GM12891 (cell line): Measurements from ENCODE around the gene VCL.
"Not testable (repeated sequence)": the region's sequence is repeated elsewhere in the genome, so short reads cannot be mapped to it uniquely, and the experiment has no call there.

Experiments used
- DNase-seq: peaks from one replicate; pipeline ENCODE4 v3.0.0; 2011; ENCODE audit warnings: low spot score; ENCODE audit not compliant: insufficient read length
- FAIRE-seq: peaks from 2 replicates; lab custom pipeline; 2011; peaks lifted over from hg19 to GRCh38; lab: Jason Lieb, UNC
- PAX5 ChIP-seq: IDR thresholded peaks from 2 replicates; pipeline ENCODE4 v1.6.1; 2011; ENCODE audit warnings: low read length, moderate library complexity, mild to moderate bottlenecking; ENCODE audit not compliant: insufficient read depth, severe bottlenecking
- POLR2A ChIP-seq: IDR thresholded peaks from 2 replicates; pipeline ENCODE4 v1.6.1; 2011; ENCODE audit warnings: low read depth, low read length, control low read depth
- POLR2AphosphoS5 ChIP-seq: IDR thresholded peaks from 2 replicates; pipeline ENCODE4 v1.6.1; 2011; ENCODE audit warnings: low read depth, low read length, control low read depth
- POU2F2 ChIP-seq: IDR thresholded peaks from 2 replicates; pipeline ENCODE4 v1.6.1; 2011; ENCODE audit warnings: low read depth, mild to moderate bottlenecking, control low read depth, low read length, moderate library complexity
- SPI1 ChIP-seq: IDR thresholded peaks from 2 replicates; pipeline ENCODE4 v1.6.1; 2011; ENCODE audit warnings: low read depth, low read length, control low read depth
- TAF1 ChIP-seq: IDR thresholded peaks from 2 replicates; pipeline ENCODE4 v1.6.1; 2011; ENCODE audit warnings: low read depth, low read length, control low read depth

The VCL gene

DNA sequence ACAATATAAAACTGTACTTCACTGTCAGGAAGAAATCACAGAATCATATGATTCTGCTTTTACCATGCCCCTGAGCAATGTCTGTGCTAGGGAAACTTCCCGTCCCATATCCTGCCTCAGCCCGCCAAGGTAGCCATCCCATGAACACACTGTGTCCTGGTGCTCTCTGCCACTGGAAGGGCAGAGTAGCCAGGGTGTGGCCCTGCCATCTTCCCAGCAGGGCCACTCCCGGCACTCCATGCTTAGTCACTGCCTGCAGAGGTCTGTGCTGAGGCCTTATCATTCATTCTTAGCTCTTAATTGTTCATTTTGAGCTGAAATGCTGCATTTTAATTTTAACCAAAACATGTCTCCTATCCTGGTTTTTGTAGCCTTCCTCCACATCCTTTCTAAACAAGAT lies 120.9 kb downstream of the VCL start:
- TF ChIP-seq POLR2AphosphoS5 (no peak), SPI1 (no peak), POU2F2 (no peak)
- FAIRE-seq (no peak), DNase-seq (no peak)

DNA sequence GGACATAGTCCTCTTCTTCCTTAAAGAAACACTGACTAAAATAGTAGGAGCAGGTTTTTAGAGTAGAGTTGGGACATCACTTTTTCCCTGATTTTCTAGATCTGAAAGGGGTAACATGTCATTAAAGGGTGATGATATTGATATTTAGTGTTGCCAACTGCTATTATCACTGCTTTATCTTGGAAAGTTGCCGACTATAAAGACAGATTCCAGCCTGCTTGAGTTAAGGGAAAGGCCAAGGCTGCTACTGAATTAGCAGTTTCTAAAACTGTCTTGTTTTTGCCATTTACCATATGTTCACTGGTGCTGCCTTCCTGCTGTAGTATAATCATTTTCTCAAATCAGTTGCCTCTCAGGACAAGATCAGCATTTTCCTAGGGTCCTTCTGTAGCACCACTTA lies 123.0 kb downstream of the VCL start:
- no peak for FAIRE-seq
- DNase-seq: no peak
- TF ChIP-seq POLR2A (no peak), SPI1 (no peak), POU2F2 (no peak), POLR2AphosphoS5 (no peak)

DNA sequence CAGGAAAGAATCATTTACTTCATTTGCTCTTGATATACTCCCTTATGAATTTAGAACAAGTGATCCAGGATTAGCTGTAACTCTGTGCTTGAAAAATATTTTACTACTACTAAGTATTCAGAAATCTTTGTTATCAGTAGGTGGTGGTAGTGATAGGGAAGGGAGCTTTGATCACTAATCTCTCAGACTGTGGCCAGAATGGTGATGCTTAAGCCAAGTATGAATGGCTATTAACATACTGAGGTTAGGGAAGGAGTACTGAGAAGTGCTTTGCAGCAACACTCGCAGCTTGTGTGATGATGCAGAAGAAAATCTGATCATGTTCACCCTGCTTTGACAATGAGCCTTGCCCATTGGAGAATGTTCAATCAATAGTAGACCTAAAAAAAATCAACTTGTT lies 123.5 kb downstream of the VCL start:
- no peak for TF ChIP-seq TAF1
- no peak for TF ChIP-seq SPI1
- TF ChIP-seq PAX5: no peak
- no peak for TF ChIP-seq POU2F2
- TF ChIP-seq POLR2AphosphoS5: no peak
- TF ChIP-seq POLR2A: no peak
- DNase-seq: no peak
- no peak for FAIRE-seq

DNA sequence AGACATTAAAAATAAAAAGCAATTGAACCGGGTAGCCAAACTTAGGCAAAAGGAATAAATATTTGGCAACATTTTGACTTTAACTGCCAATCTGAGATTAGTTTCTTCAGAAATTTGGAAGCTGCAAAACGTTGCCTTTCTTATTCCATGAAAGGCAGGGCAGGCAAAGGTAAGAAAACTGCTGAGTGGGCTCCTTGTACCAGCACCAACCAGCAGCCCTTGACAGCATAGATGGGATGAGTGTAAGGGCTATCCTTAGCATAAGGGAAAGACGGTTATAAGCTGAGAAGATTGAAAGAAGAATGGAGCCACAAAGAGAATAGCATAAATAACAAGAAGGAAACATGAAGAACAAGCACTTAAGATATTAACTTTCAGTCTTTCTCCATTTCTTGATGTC lies 124.1 kb downstream of the VCL start:
- FAIRE-seq: no peak
- TF ChIP-seq PAX5: no peak
- no peak for TF ChIP-seq POLR2A
- TF ChIP-seq SPI1: no peak
- no peak for TF ChIP-seq POU2F2
- TF ChIP-seq POLR2AphosphoS5: no peak
- no peak for TF ChIP-seq TAF1
- DNase-seq: no peak

DNA sequence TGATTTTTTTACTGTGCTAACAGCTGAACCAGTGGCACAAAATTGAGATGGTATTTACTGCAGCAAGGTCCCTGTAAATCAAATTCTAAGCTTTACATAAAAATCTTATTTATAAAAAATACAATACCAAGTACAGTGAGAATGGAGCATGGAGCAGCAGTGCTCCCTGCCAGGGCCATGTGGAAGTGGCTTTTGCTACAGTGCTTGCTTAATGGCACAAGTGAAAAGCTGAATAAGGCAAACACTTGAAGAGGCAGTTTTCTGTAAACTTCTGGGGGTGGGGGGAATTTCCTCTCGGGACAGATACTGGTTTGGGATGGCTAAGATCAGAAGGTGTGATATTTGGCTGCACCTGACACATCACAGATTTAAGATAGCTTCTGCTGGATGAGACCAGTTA lies 125.2 kb downstream of the VCL start:
- FAIRE-seq (no peak), DNase-seq (no peak)
- TF ChIP-seq POLR2AphosphoS5 (no peak), PAX5 (no peak), SPI1 (no peak), POLR2A (no peak)

DNA sequence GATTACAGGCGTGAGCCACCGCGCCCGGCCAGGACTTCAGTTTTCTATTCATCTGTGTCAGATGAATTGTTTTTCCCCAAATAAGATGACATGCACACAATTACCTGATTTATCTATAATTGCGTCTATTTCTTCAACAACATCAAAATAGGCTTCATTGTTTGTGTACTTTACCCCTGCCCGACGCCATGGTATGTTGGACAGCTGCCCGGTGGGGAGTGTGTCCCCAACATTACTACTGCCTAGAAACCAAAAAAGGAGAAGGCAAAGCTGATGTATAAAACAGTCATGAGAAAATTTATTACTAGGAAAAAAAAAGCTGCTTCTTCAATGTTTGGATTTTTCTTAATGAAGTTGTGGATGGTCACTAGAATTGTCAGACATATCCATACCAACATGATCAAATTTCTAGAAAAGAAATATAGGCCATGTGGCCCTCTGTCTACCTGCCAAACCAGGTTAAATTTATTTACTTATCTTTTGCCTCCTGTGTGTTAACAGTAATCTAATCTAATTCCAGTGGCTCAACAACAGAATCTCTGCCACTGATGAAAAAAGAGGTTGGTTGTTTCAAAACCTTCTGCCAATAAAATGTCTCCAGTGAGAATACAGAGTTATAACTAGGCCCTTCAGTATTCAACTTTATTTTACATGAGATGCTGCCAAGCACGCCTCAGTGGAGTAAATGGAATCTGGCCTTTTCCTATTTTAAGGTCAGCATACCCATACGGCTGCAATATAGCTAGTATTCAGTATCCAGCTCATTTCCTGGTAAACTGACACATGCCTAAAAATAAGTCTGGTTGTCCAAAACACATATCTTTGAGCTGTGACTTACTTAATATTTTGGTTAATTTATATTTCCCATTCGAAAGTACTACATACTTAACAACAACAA lies 136.3 kb downstream of the VCL start:
- no peak for TF ChIP-seq PAX5
- no peak for TF ChIP-seq POLR2A
- TF ChIP-seq TAF1: no peak
- no peak for TF ChIP-seq POLR2AphosphoS5
- TF ChIP-seq SPI1: no peak
- TF ChIP-seq POU2F2: no peak
- no peak for DNase-seq
- no peak for FAIRE-seq

DNA sequence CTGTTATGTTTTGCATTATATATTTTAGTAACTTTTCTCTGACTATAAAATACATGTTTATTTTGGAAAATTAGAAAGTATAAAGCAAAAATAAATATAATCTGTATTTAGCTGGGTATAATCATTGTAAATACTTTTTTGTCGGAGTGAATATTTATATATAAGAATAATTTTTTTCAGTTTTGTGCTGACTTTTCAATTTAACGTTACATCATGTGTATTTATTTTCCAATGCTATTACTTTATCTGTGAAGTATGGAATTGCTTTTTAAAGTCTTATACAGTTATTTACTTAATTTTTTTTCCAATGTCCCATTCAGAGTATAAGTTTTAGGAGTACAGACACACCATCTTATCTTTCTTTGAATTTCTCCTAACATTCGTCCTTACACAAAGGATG lies 137.5 kb downstream of the VCL start:
- no peak for FAIRE-seq
- TF ChIP-seq POLR2AphosphoS5 (no peak), TAF1 (no peak), PAX5 (no peak), POLR2A (no peak), SPI1 (no peak), POU2F2 (no peak)
- no peak for DNase-seq

DNA sequence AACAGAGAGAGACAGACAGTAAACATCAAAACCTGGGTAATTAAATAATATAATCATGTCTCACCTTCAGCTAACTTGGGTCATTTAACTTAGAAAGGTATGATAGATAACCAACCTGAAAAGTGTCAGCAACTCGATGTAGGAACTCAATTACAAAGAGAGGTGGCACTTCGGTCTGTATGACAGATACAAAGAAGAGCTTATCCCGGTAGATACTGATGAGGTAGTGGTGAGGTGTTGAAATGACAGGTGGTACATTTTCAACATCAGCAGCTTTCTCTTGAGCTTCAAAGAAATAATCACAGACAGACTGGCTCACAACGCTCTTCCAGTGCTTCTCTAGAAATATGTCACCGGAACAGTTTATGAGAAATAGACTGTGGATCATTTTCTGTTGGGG lies 140.1 kb downstream of the VCL start:
- TF ChIP-seq POU2F2 (no peak), POLR2A (no peak), PAX5 (no peak), SPI1 (no peak), TAF1 (no peak), POLR2AphosphoS5 (no peak)
- FAIRE-seq: no peak
- DNase-seq: no peak

DNA sequence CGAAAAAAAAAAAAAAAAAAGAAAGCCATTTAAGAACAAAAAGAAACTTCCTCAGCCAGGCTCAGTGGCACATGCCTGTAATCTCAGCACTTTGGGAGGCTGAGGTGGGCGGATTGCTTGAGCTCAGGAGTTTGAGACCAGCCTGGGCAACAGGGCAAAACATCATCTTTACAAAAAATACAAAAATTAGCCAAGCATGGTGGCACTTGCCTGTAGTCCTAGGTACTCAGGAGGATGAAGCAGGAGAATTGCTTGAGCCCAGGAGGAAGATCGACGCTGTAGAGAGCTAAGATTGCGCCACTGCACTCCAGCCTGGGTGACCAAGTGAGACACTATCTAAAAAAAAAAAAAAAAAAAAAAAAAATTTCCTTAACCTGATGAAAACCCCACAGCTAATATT lies 140.7 kb downstream of the VCL start:
- not testable (repeated sequence) for FAIRE-seq, DNase-seq

DNA sequence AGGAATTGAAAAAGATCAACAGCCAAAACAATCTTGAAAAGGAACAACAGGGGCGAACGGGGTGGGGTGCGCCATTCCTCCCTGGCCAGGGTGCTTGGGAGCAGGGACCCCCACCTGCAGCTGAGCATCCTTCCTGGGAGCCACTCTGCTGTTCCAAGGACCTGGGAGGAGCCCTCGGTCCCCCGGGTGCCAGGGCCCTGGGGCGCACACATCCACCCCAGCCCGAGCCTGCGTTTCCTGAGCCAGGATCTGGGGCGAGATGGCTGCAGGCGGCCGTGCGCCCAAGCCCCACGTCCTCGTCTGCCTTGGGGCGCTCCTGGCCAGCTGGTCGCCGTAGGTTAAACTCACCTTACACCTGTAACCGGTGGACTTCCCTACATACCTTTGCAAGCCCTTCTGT lies 142.1 kb downstream of the VCL start:
- DNase-seq: no peak
- TF ChIP-seq POLR2AphosphoS5: no peak
- TF ChIP-seq PAX5: no peak
- no peak for TF ChIP-seq POLR2A
- no peak for FAIRE-seq

DNA sequence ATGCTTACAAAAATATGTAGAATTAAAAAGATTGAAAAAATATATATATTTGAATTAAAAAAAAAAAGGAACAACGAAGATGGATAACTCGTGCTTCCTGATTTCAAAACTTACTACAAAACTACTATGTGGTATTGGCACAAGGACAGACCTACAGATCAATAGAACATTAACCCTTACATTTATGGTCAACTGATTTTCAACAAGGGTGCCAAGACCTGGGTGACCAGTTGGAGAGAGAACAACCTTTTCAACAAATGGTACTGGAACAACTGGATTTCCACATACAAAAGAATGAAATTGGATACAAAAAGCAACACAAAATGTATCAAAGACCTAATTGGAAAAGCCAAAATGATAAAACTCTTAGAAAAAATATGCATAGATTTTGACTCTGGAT lies 142.6 kb downstream of the VCL start:
- no peak for TF ChIP-seq POLR2AphosphoS5
- FAIRE-seq (no peak), DNase-seq (no peak)
